ENCODE results near the gene ASTN2. TPM values are rescaled to one million over a fixed set of nuclear protein-coding genes. Genes with fewer than 3 reads are reported as not detected.

ASTN2 gene
- total and polyA plus RNA-seq, 10 donors = 0.87 to 6.1 (median 3.7) TPM

DNA sequence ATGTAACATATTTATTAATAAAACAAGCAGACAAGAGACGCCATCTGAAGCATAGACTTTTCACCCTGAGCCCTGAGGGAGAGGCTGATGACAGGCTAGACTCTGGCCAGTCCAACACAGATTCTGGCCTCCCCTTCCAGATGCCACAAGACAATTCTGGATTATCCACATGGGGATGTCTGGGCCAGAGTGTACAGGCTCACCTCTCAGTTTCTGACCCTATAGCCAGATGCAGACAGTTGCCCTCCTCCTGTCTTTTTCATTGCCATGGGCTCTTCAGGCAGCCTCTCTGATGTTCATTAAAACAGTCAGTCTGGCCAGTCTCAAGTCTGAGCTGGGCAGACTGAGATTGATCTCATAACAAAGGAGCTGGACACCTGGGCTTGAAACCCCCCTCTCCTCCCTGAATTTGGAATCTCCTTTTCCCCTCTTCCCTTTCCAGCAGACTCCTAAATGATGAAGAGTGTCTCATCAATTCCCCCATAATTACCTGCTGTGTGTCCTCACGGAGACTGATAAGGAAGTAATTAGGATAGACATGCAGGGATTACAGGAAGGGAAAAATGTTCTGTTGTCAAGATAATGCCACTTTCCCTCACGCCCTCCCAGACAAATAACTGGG lies 89.6 kb downstream of the ASTN2 start:
- H3K4me3 ChIP-seq = no peak overlapping the region
- H3K27me3 ChIP-seq (replicated peaks in 1 of 7) = no peaks in the 10 kb centered on the region
- no peak overlapping the region for H3K27ac ChIP-seq
- DNase-seq = no peak
- TF ChIP-seq, protein P1, sequence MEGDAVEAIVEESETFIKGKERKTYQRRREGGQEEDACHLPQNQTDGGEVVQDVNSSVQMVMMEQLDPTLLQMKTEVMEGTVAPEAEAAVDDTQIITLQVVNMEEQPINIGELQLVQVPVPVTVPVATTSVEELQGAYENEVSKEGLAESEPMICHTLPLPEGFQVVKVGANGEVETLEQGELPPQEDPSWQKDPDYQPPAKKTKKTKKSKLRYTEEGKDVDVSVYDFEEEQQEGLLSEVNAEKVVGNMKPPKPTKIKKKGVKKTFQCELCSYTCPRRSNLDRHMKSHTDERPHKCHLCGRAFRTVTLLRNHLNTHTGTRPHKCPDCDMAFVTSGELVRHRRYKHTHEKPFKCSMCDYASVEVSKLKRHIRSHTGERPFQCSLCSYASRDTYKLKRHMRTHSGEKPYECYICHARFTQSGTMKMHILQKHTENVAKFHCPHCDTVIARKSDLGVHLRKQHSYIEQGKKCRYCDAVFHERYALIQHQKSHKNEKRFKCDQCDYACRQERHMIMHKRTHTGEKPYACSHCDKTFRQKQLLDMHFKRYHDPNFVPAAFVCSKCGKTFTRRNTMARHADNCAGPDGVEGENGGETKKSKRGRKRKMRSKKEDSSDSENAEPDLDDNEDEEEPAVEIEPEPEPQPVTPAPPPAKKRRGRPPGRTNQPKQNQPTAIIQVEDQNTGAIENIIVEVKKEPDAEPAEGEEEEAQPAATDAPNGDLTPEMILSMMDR (IDR thresholded peaks at IDR 0.05 in 8 of 11, conservative IDR thresholded peaks at IDR 0.05 in 3 of 11) = no peak
- TF ChIP-seq POLR2AphosphoS5 (IDR thresholded peaks at IDR 0.05) = no peak
- no peak for TF ChIP-seq POLR2A (IDR thresholded peaks at IDR 0.05)
- peaks cover 0 to 7% (median 0%) of the 10 kb centered on the region in 6 donors for H3K4me1 ChIP-seq
- intact Hi-C loops (cut with DNase I; ENCODE audit: low total_unique reads) = no loop called here
- WGBS, 5 donors = 40 to 64% (median 44%) methylated on average over 3 of the region's 3 CpGs
- H3K36me3 ChIP-seq = no peaks in the 10 kb centered on the region
- H3K9me3 ChIP-seq = no peaks in the 10 kb centered on the region

DNA sequence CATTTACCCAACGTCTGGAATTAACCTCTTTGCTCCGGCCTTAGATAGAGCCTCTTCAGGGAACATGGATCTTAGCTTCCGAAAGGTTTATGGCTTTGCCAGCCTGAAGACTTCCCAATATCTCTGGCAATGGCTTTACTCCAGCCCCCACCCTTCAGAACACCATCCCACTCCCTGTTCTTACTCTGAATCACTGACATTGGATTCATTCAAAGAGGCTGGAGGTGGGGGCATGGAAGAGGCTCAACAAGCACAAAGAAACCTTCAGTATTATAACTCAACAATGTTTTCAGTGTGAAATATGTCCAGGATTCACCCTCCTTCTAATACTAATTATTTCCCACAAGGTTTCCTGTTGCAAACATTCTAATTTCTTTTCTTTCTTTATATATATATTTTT lies 91.5 kb downstream of the ASTN2 start:
- H3K27me3 ChIP-seq (replicated peaks in 1 of 7) = no peaks in the 10 kb centered on the region
- 28 to 42% (median 30%) methylated on average over 3 of the region's 3 CpGs for WGBS, 5 donors
- no peak overlapping the region for H3K4me3 ChIP-seq
- peaks cover 0 to 7% (median 0%) of the 10 kb centered on the region in 6 donors for H3K4me1 ChIP-seq
- H3K9me3 ChIP-seq = no peaks in the 10 kb centered on the region
- no peak for DNase-seq
- intact Hi-C loops (cut with DNase I; ENCODE audit: low total_unique reads) = no loop called here
- H3K27ac ChIP-seq = no peak overlapping the region
- no peaks in the 10 kb centered on the region for H3K36me3 ChIP-seq
- no peak for TF ChIP-seq POLR2AphosphoS5 (IDR thresholded peaks at IDR 0.05)
- TF ChIP-seq, protein P1 (IDR thresholded peaks at IDR 0.05 in 8 of 11, conservative IDR thresholded peaks at IDR 0.05 in 3 of 11) = no peak
- TF ChIP-seq POLR2A (IDR thresholded peaks at IDR 0.05) = no peak

DNA sequence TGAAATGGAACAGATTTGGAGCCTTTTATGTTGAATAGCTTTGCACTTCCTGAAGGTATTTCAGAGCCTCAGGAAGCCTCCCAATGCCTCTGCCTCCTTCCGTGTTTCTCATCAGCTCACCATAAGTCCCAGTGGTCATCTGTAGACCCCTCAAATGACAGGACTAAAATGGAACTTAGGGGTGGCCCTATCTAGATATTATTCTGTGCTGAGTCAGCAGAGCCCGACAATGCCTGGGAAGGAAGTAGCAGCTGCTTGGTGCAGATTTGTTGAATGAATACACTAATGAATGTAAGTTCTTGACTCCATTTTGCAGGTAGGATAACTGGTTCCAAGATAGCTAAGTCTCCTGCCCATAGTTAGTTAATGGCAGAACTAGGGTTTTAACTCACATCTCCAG lies 97.7 kb downstream of the ASTN2 start:
- no peak for DNase-seq
- no peak overlapping the region for H3K4me3 ChIP-seq
- H3K9me3 ChIP-seq = no peaks in the 10 kb centered on the region
- no peak overlapping the region for H3K27ac ChIP-seq
- intact Hi-C loops (cut with DNase I; ENCODE audit: low total_unique reads) = no loop called here
- no peaks in the 10 kb centered on the region for H3K27me3 ChIP-seq (replicated peaks in 1 of 7)
- no peaks in the 10 kb centered on the region for H3K36me3 ChIP-seq
- TF ChIP-seq POLR2A (IDR thresholded peaks at IDR 0.05) (no peak), POLR2AphosphoS5 (IDR thresholded peaks at IDR 0.05) (no peak)
- TF ChIP-seq, protein P1 (IDR thresholded peaks at IDR 0.05 in 8 of 11, conservative IDR thresholded peaks at IDR 0.05 in 3 of 11) = no peak
- 19 to 42% (median 28%) methylated on average over 2 of the region's 2 CpGs for WGBS, 5 donors
- H3K4me1 ChIP-seq = no peaks in the 10 kb centered on the region

DNA sequence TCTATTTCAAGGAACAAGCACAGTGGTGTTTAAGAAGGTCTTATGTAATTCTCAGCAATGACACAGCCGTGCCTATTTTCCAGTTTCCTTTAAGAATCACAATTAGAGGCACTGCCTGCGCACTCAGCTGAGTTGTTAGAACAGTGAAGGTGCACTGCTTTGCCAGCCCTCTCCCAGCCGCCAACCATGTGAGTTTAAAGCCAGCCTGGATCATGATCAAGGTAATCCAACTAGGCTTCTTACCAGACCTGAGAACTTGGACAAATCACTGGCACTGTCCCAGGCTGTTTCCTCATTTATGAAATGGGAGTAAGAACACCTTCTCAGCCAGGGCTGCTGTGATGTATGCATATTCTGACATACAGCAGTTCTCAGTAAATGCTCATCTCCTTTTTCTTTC lies 99.6 kb downstream of the ASTN2 start:
- intact Hi-C loops (cut with DNase I; ENCODE audit: low total_unique reads) = no loop called here
- Histone ChIP-seq H3K4me3 (no peak overlapping the region), H3K4me1 (no peaks in the 10 kb centered on the region), H3K27ac (no peak overlapping the region), H3K9me3 (no peaks in the 10 kb centered on the region), H3K36me3 (no peaks in the 10 kb centered on the region), H3K27me3 (replicated peaks in 1 of 7) (no peaks in the 10 kb centered on the region)
- no peak for DNase-seq
- TF ChIP-seq POLR2A (IDR thresholded peaks at IDR 0.05) (no peak), POLR2AphosphoS5 (IDR thresholded peaks at IDR 0.05) (no peak)
- TF ChIP-seq, protein P1 (IDR thresholded peaks at IDR 0.05 in 8 of 11, conservative IDR thresholded peaks at IDR 0.05 in 3 of 11) = no peak
- 64 to 89% (median 78%) methylated on average over 3 of the region's 3 CpGs for WGBS, 5 donors

Data from spleen (tissue), 11 donors.